Measurements from ENCODE around the gene SMIM22.

DNA sequence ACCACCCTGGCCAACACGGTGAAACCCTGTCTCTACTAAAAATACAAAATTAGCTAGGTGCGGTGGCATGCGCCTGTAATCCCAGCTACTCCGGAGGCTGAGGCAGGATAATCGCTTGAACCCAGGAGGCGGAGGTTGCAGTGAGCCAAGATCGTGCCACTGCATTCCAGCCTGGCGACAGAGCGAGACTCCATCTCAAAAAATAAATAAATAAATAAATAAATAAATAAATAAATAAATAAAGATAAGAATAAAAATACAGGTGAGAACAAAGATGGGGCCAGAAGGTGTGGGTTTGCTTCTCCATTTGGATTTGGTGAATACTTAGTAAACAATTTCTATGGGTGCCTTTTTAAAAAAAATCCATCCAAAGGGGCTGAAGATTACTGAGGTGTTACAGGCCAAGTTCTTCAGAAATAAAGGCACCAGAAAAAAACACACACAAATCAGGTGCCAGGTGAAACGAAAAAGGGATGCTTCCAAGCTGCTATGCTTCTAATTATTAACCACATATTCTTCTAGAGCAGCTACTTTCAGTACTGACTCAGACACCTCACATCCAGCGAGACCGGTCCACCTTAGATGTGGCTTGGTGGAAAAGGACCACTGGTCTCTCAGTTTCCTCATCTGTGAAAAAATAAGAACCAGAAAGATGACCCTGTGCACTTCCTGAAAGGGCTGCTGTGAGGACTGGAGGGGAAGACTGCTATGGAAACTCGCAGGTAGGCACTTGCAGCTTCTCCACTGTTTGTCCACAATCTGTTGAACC is 42.7 kb downstream of the SMIM22 start:
- TF ChIP-seq BHLHE40 (IDR thresholded peaks at IDR 0.05; ENCODE audit: borderline replicate concordance) (no peak), HDGF (IDR thresholded peaks at IDR 0.05; ENCODE audit: borderline replicate concordance) (no peak), FOXM1 (IDR thresholded peaks at IDR 0.05; ENCODE audit: borderline replicate concordance) (no peak)
